Heart left ventricle (tissue), 13 donors: Measurements from ENCODE around the gene RBX1.

ENCODE experiments used
- POLR2A ChIP-seq, 2 donors: fragments of 450-650 bp; IDR thresholded peaks; one replicate each; pipeline ENCODE4 v1.6.1; 2017; ENCODE audit warnings: antibody characterized with exemption in 2 of 2, mild to moderate bottlenecking in 2 of 2, moderate library complexity in 2 of 2
- TF ChIP-seq, protein P1 (sequence below), 12 donors: fragments of 200-600 bp; sonication (generic) in 4 of 12; IDR thresholded peaks; one replicate each; pipeline versions ENCODE4 v1.5.0 to v1.8.0; 2018 to 2022; ENCODE audit warnings: antibody characterized with exemption in 12 of 12, mild to moderate bottlenecking in 5 of 12
- donor health status: ischemic (EF 13 %, LVEDD 7.1; RV severe dilation, severe dysfunction).
- donor health status: DM: no; HTN: yes; CAD: no.
- donor health status: DM: no; HTN: no; CAD: no.
- donor health status: ischemic (EF 25% LVEDD 6.9; RV normal size, moderate dysfunction).
- donor health status: ischemic (EF 25% LVEDD 5.7; RV mildly dilated, moderate dysfunction).
- donor health status: ischemic (EF 35%, LVEDD 5.7; RV mildly dilated, moderate dysfunction).
- donor health status: nonischemic (EF 11% LVEDD 7.7; RV severe dilation, severe dysfunction).
- donor health status: DM: yes; HTN: yes; CAD: no.
- donor health status: PGD.
- donor health status: ischemic (EF 29% LVEDD 5.4; RV normal size, mild dysfunction).
- donor health status: nonischemic (EF 23%, LVEDD 6.1; RV moderate dilation, normal function).

DNA sequence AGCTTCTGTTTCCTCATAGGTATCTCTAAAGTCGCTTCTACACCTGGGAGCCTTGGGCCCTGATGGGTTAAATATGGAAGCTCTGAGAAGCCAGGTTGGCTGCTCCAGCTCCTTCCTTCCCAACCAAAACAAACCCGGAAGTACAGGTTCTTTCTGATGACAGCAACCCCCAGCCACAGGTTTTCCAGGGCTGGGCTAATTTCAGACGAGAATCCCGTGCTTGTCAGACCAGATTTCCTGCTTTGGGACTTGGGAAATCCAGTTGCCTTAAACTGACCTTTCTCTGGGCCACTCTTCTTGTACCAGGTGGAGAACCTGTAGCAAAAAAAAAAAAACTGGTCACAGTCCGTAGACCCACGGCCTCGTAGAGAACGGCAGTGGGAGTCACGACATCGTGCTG is 51.9 kb downstream of the RBX1 start:
- TF ChIP-seq, protein P1, sequence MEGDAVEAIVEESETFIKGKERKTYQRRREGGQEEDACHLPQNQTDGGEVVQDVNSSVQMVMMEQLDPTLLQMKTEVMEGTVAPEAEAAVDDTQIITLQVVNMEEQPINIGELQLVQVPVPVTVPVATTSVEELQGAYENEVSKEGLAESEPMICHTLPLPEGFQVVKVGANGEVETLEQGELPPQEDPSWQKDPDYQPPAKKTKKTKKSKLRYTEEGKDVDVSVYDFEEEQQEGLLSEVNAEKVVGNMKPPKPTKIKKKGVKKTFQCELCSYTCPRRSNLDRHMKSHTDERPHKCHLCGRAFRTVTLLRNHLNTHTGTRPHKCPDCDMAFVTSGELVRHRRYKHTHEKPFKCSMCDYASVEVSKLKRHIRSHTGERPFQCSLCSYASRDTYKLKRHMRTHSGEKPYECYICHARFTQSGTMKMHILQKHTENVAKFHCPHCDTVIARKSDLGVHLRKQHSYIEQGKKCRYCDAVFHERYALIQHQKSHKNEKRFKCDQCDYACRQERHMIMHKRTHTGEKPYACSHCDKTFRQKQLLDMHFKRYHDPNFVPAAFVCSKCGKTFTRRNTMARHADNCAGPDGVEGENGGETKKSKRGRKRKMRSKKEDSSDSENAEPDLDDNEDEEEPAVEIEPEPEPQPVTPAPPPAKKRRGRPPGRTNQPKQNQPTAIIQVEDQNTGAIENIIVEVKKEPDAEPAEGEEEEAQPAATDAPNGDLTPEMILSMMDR (IDR thresholded peaks at IDR 0.05) = no peak
- no peak for TF ChIP-seq POLR2A (IDR thresholded peaks at IDR 0.05)
